HEK293 (cell line): Measurements from ENCODE around the gene SPEM1.
A peak's percentile ranks its signal among the peaks of the same experiment; 100 is the strongest.

Experiments
- CTCF ChIA-PET: fragments of 350-600 bp; formaldehyde crosslinking; extraction: SDS; loops from one replicate; lab custom pipeline; 2021; ENCODE audit warnings: antibody characterized with exemption; lab: Yijun Ruan, JAX
- POLR2A ChIA-PET: fragments of 300-600 bp; formaldehyde crosslinking; extraction: SDS; loops from one replicate; lab custom pipeline; 2020; ENCODE audit warnings: antibody characterized with exemption, inconsistent platforms; lab: Yijun Ruan, JAX
- H3K27ac ChIP-seq: fragments of 200-500 bp; sonication (Bioruptor generic); 2 replicates; pipeline ENCODE4 v1.5.1; 2014; ENCODE audit warnings: low read depth, low read length, control low read depth, inconsistent platforms; ENCODE audit errors: extremely low read depth
- H3K36me3 ChIP-seq, 2 experiments: fragments of 200-500 bp in 1 of 2; sonication (Bioruptor generic) in 1 of 2; 1 replicate in 1 of 2; 2 replicates in 1 of 2; pipeline ENCODE4 v1.5.1; 2014 to 2017; ENCODE audit warnings: inconsistent platforms in 2 of 2, low read length in 2 of 2; ENCODE audit not compliant: control insufficient read depth in 2 of 2, insufficient read depth in 1 of 2
- H3K4me1 ChIP-seq: fragments of 200-500 bp; sonication (Bioruptor generic); 2 replicates; pipeline ENCODE4 v1.5.1; 2014; ENCODE audit warnings: mild to moderate bottlenecking, low read length, inconsistent platforms; ENCODE audit not compliant: control insufficient read depth, insufficient read depth
- H3K4me3 ChIP-seq: 2 replicates; pipeline ENCODE4 v1.5.1; 2011; ENCODE audit warnings: low read depth, mild to moderate bottlenecking, control low read depth, low read length, moderate library complexity
- H3K9me3 ChIP-seq: fragments of 200-500 bp; sonication (Bioruptor generic); 2 replicates; pipeline ENCODE4 v1.5.1; 2014; ENCODE audit warnings: low read depth, low read length, inconsistent platforms; ENCODE audit not compliant: control insufficient read depth, insufficient read depth
- BCL6B ChIP-seq: fragments of 450-650 bp; formaldehyde crosslinking; IDR thresholded peaks from 2 replicates; pipeline ENCODE4 v1.5.1; 2017; ENCODE audit warnings: missing biosample characterization, missing genetic modification characterization
- EGR2 ChIP-seq: fragments of 450-650 bp; formaldehyde crosslinking; IDR thresholded peaks from 2 replicates; pipeline ENCODE4 v1.5.1; 2016; ENCODE audit warnings: low read depth, missing biosample characterization, missing genetic modification characterization
- HOXA7 ChIP-seq: sonication (generic); formaldehyde crosslinking; IDR thresholded peaks from 2 replicates; pipeline ENCODE4 v1.8.1; 2022; ENCODE audit warnings: missing genetic modification reagents, borderline replicate concordance
- KLF9 ChIP-seq: fragments of 450-650 bp; formaldehyde crosslinking; IDR thresholded peaks from 2 replicates; pipeline ENCODE4 v1.5.1; 2016; ENCODE audit warnings: missing biosample characterization, missing genetic modification characterization, low read depth
- MEIS1 ChIP-seq: sonication (generic); formaldehyde crosslinking; IDR thresholded peaks from 2 replicates; pipeline ENCODE4 v1.8.1; 2022; ENCODE audit warnings: missing genetic modification reagents, mild to moderate bottlenecking, borderline replicate concordance
- MYNN ChIP-seq: fragments of 450-650 bp; formaldehyde crosslinking; IDR thresholded peaks from 2 replicates; pipeline ENCODE4 v1.5.1; 2016; ENCODE audit warnings: missing biosample characterization, missing genetic modification characterization, borderline replicate concordance
- REST ChIP-seq: fragments of 450-650 bp; formaldehyde crosslinking; IDR thresholded peaks from 2 replicates; pipeline ENCODE4 v1.5.1; 2016; ENCODE audit warnings: missing biosample characterization, missing genetic modification characterization
- ZBTB11 ChIP-seq: fragments of 450-650 bp; formaldehyde crosslinking; conservative IDR thresholded peaks from 2 replicates; pipeline ENCODE4 v1.5.1; 2016; ENCODE audit warnings: low read depth, missing biosample characterization, missing genetic modification characterization
- ZBTB17 ChIP-seq: fragments of 450-650 bp; formaldehyde crosslinking; IDR thresholded peaks from 2 replicates; pipeline ENCODE4 v1.5.1; 2016; ENCODE audit warnings: missing biosample characterization, missing genetic modification characterization
- ZNF114 ChIP-seq: fragments of 450-650 bp; formaldehyde crosslinking; IDR thresholded peaks from 2 replicates; pipeline ENCODE4 v1.5.0; 2017; ENCODE audit warnings: missing biosample characterization, missing genetic modification characterization
- ZNF169 ChIP-seq: fragments of 450-650 bp; formaldehyde crosslinking; IDR thresholded peaks from 2 replicates; pipeline ENCODE4 v1.5.1; 2016; ENCODE audit warnings: missing biosample characterization, missing genetic modification characterization
- ZNF174 ChIP-seq: fragments of 450-650 bp; formaldehyde crosslinking; IDR thresholded peaks from 2 replicates; pipeline ENCODE4 v1.5.0; 2017; ENCODE audit warnings: missing biosample characterization, mild to moderate bottlenecking, missing genetic modification characterization
- ZNF211 ChIP-seq: fragments of 450-650 bp; formaldehyde crosslinking; IDR thresholded peaks from 2 replicates; pipeline ENCODE4 v1.5.1; 2016; ENCODE audit warnings: low read depth, missing biosample characterization, missing genetic modification characterization
- ZNF248 ChIP-seq: fragments of 450-650 bp; formaldehyde crosslinking; IDR thresholded peaks from 2 replicates; pipeline ENCODE4 v1.5.1; 2017; ENCODE audit warnings: missing biosample characterization, missing genetic modification characterization
- ZNF426 ChIP-seq: fragments of 450-650 bp; formaldehyde crosslinking; IDR thresholded peaks from 2 replicates; pipeline ENCODE4 v1.5.1; 2017; ENCODE audit warnings: missing biosample characterization, missing genetic modification characterization, mild to moderate bottlenecking, inconsistent platforms, moderate library complexity
- ZNF510 ChIP-seq: fragments of 450-650 bp; formaldehyde crosslinking; IDR thresholded peaks from 2 replicates; pipeline ENCODE4 v1.5.1; 2018; ENCODE audit warnings: mild to moderate bottlenecking, missing genetic modification characterization, missing biosample characterization; ENCODE audit not compliant: insufficient replicate concordance
- ZNF529 ChIP-seq: fragments of 450-650 bp; formaldehyde crosslinking; IDR thresholded peaks from 2 replicates; pipeline ENCODE4 v1.5.1; 2017; ENCODE audit warnings: missing genetic modification characterization, missing biosample characterization; ENCODE audit not compliant: insufficient replicate concordance
- ZNF596 ChIP-seq: fragments of 450-650 bp; IDR thresholded peaks from 2 replicates; pipeline ENCODE4 v1.5.0; 2018; ENCODE audit warnings: missing biosample characterization, mild to moderate bottlenecking, missing genetic modification characterization, moderate library complexity
- ZNF621 ChIP-seq: fragments of 450-650 bp; formaldehyde crosslinking; IDR thresholded peaks from 2 replicates; pipeline ENCODE4 v1.5.1; 2017; ENCODE audit warnings: missing biosample characterization, missing genetic modification characterization

Gene SPEM1

GRCh38 chr17:7423679-7424078 lies 3.6 kb downstream of the SPEM1 start:
- TF ChIP-seq ZNF211 (tag by site-specific recombination) (no peak), ZBTB17 (0 out of 2 replicates have a peak, but pooled peaks have one; percentile 12)
- Histone ChIP-seq H3K27ac (no peak overlapping the region), H3K36me3 (peaks cover 0 to 2% of the 10 kb centered on the region in 2 experiments; a peak in 1 of 3 replicates), H3K4me3 (no peak overlapping the region), H3K4me1 (no peaks in the 10 kb centered on the region), H3K9me3 (no peaks in the 10 kb centered on the region)
- CTCF ChIA-PET, result interaction anchor here (0.7 to 1.8 kb wide), 3 partner anchors 11 to 163 kb away, joined by 4 to 9 read pairs (median 6); no protein-coding TSS in a partner anchor
- POLR2A ChIA-PET, result interaction anchor here (0.7 to 1.0 kb wide), 3 partner anchors 12 to 19 kb away, joined by 3 to 4 read pairs (median 4); partner anchors contain the start of gene TMEM256

GRCh38 chr17:7425316-7425715 lies 5.2 kb downstream of the SPEM1 start, which contains the start of gene SPEM2:
SPEM2 (plus strand) TSS chr17:7425616; CDS start chr17:7425689, 73 bp downstream.
- no peak within 1 kb of the TSS for H3K4me3 ChIP-seq
- no peak for TF ChIP-seq EGR2 (tag by site-specific recombination)
- no peak for TF ChIP-seq ZNF169 (tag by site-specific recombination)
- no peak for TF ChIP-seq HOXA7 (CRISPR knock-in tag)
- TF ChIP-seq ZNF248 (tag by site-specific recombination), result no peak
- TF ChIP-seq REST (tag by site-specific recombination), result no peak
- TF ChIP-seq ZNF510 (tag by site-specific recombination), result no peak
- TF ChIP-seq, all 188 proteins: peak for 0
- no peaks in the 10 kb centered on the region for H3K36me3 ChIP-seq
- ChIA-PET CTCF (interaction anchor here (1.2 to 1.8 kb wide), 3 partner anchors 11 to 136 kb away, joined by 6 to 9 read pairs (median 7); no protein-coding TSS in a partner anchor), POLR2A (interaction anchor here (2.1 kb wide), 1 partner anchor 21 kb away, joined by 9 read pairs; the partner anchor contains the start of gene TMEM256)
- H3K9me3 ChIP-seq, result no peaks in the 10 kb centered on the region
- no peak within 1 kb of the TSS for H3K27ac ChIP-seq
- H3K4me1 ChIP-seq, result no peaks in the 10 kb centered on the region

GRCh38 chr17:7425756-7426155 lies 5.6 kb downstream of the SPEM1 start:
- no peak for TF ChIP-seq ZNF596 (tag by site-specific recombination)
- TF ChIP-seq ZNF529, result no peak
- TF ChIP-seq ZNF174 (tag by site-specific recombination), result no peak
- no peak for TF ChIP-seq MEIS1 (CRISPR knock-in tag)
- no peak for TF ChIP-seq ZNF114 (tag by site-specific recombination)
- no peak for TF ChIP-seq BCL6B (tag by site-specific recombination)
- TF ChIP-seq ZNF621 (tag by site-specific recombination), result no peak
- TF ChIP-seq ZNF426 (tag by site-specific recombination), result no peak
- TF ChIP-seq MYNN (tag by site-specific recombination), result no peak
- TF ChIP-seq KLF9, result no peak
- no peak for TF ChIP-seq ZBTB11 (tag by site-specific recombination)
- CTCF ChIA-PET, result interaction anchor here (0.6 to 1.6 kb wide), 4 partner anchors 12 to 248 kb away, joined by 3 to 9 read pairs (median 5); no protein-coding TSS in a partner anchor
- H3K27ac ChIP-seq, result no peak overlapping the region
- POLR2A ChIA-PET, result interaction anchor here (2.1 kb wide), 1 partner anchor 22 kb away, joined by 9 read pairs; the partner anchor contains the start of gene TMEM256
- H3K4me3 ChIP-seq, result no peak overlapping the region
- no peaks in the 10 kb centered on the region for H3K36me3 ChIP-seq
- no peaks in the 10 kb centered on the region for H3K4me1 ChIP-seq
- H3K9me3 ChIP-seq, result no peaks in the 10 kb centered on the region
